Spleen (tissue), 7 donors: ENCODE results near the gene CT47C1.

Experiments used
- CTCF ChIP-seq, 11 experiments: fragments of 200-600 bp in 7 of 11; fragments of 450-650 bp in 4 of 11; sonication (generic) in 4 of 11; IDR thresholded peaks in 8 of 11; conservative IDR thresholded peaks in 3 of 11; 1 replicate in 7 of 11; 2 replicates in 4 of 11; pipeline versions ENCODE4 v1.4.0 to v1.8.0; 2016 to 2021; ENCODE audit warnings: antibody characterized with exemption in 11 of 11, inconsistent platforms in 4 of 11, mild to moderate bottlenecking in 1 of 11
- POLR2A ChIP-seq, 3 donors: fragments of 450-650 bp; IDR thresholded peaks; one replicate each; pipeline ENCODE4 v1.5.1; 2017; ENCODE audit warnings: antibody characterized with exemption in 3 of 3, mild to moderate bottlenecking in 1 of 3
- POLR2AphosphoS5 ChIP-seq, 3 donors: sonication (generic); formaldehyde crosslinking; IDR thresholded peaks; one replicate each; pipeline ENCODE4 v1.5.1; 2017; ENCODE audit warnings: antibody characterized with exemption in 3 of 3
- donor health status: DM: no; HTN: no; CAD: no; lungs with moderate emphysema.
- donor health status: DM: no; HTN: no; CAD: no.
- donor health status: DM: no; HTN: no; CAD: no.

- TF ChIP-seq CTCF (IDR thresholded peaks at IDR 0.05 in 8 of 11, conservative IDR thresholded peaks at IDR 0.05 in 3 of 11) (no peak), POLR2A (IDR thresholded peaks at IDR 0.05) (no peak), POLR2AphosphoS5 (IDR thresholded peaks at IDR 0.05) (peak in 1 of 3 donors; percentile 47)
These were observed 31.6 kb upstream of the CT47C1 start for GRCh38 chrX:119041175-119041574.
